HepG2 (cell line): Measurements from ENCODE around the gene TMTC3. TPM values are rescaled to one million over a fixed set of nuclear protein-coding genes. Genes with fewer than 3 reads are reported as not detected.

Source experiments
- ATAC-seq: fragments of 200-7000 bp; cut with Tn5 transposase; 3 replicates; pipeline ENCODE4 v1.9.1; 2020; ENCODE audit warnings: mild to moderate bottlenecking, moderate library complexity
- BruUV-seq: library from RNA; stranded (reverse); fragments of 400-500 nt; replicated peaks from 2 replicates; lab custom pipeline; 2021; lab: Mats Ljungman, UMichigan
- CTCF ChIA-PET: fragments of 300-600 bp; formaldehyde crosslinking; extraction: SDS; loops from one replicate; lab custom pipeline; 2021; ENCODE audit warnings: low total read pairs, inconsistent platforms, low intra/inter-chr PET ratio; lab: Yijun Ruan, JAX
- POLR2A ChIA-PET: fragments of 350-600 bp; sonication (Branson Sonifier 250); formaldehyde crosslinking; loops from one replicate; lab custom pipeline; 2020; ENCODE audit warnings: antibody characterized with exemption, inconsistent platforms; lab: Yijun Ruan, JAX
- DNase-seq: peaks from one replicate; pipeline ENCODE4 v3.0.0-alpha.2; 2015; ENCODE audit warnings: low spot score
- FAIRE-seq: peaks from 3 replicates; lab custom pipeline; 2011; peaks lifted over from hg19 to GRCh38; lab: Jason Lieb, UNC
- H2AFZ ChIP-seq: one replicate; pipeline ENCODE4 v1.6.1; 2011; ENCODE audit warnings: low read length, inconsistent platforms
- H3K27ac ChIP-seq: fragments of 300-600 bp; 3 replicates; pipeline ENCODE4 v1.8.0; 2011; ENCODE audit warnings: mixed run types, mild to moderate bottlenecking, mixed read lengths, low read length, inconsistent platforms; ENCODE audit not compliant: insufficient read depth; ENCODE audit errors: extremely low read length
- H3K27me3 ChIP-seq, 2 experiments: fragments of 200-600 bp in 1 of 2; 2 replicates in 1 of 2; 3 replicates in 1 of 2; pipeline versions ENCODE4 v1.6.0 to v1.8.0; 2011; ENCODE audit warnings: low read length in 2 of 2, mild to moderate bottlenecking in 2 of 2, moderate library complexity in 2 of 2, inconsistent platforms in 1 of 2; ENCODE audit not compliant: insufficient read depth in 2 of 2, control insufficient read depth in 1 of 2
- H3K36me3 ChIP-seq, 2 experiments: fragments of 200-600 bp in 1 of 2; replicated peaks in 1 of 2; 2 replicates in 1 of 2; 3 replicates in 1 of 2; pipeline versions ENCODE4 v1.5.1 to v1.8.0; 2011; ENCODE audit warnings: low read length in 2 of 2, inconsistent platforms in 1 of 2; ENCODE audit not compliant: insufficient read depth in 2 of 2, control insufficient read depth in 1 of 2
- H3K4me1 ChIP-seq: 2 replicates; pipeline ENCODE4 v1.5.1; 2012; ENCODE audit warnings: low read length, inconsistent platforms; ENCODE audit not compliant: insufficient read depth
- H3K4me2 ChIP-seq: 2 replicates; pipeline ENCODE4 v1.6.0; 2011; ENCODE audit warnings: low read depth, low read length, inconsistent platforms
- H3K4me3 ChIP-seq, 3 experiments: fragments of 200-600 bp in 1 of 3; sonication (generic), shearing (Covaris generic) in 1 of 3; replicated peaks in 1 of 3; 2 replicates each; pipeline ENCODE4 v1.5.1; 2011 to 2016; ENCODE audit warnings: low read length in 3 of 3, inconsistent platforms in 2 of 3, low read depth in 2 of 3, mild to moderate bottlenecking in 2 of 3, control low read depth in 1 of 3, mixed read lengths in 1 of 3; ENCODE audit not compliant: insufficient read depth in 1 of 3
- H3K79me2 ChIP-seq: one replicate; pipeline ENCODE4 v1.6.1; 2011; ENCODE audit warnings: low read length, inconsistent platforms; ENCODE audit not compliant: insufficient read depth
- H3K9ac ChIP-seq: 2 replicates; pipeline ENCODE4 v1.6.0; 2011; ENCODE audit warnings: mild to moderate bottlenecking, low read depth, low read length, inconsistent platforms; ENCODE audit not compliant: insufficient read depth
- H3K9me3 ChIP-seq: 2 replicates; pipeline ENCODE4 v1.5.1; 2012; ENCODE audit warnings: mild to moderate bottlenecking, low read length
- H4K20me1 ChIP-seq: 2 replicates; pipeline ENCODE4 v1.6.0; 2011; ENCODE audit warnings: inconsistent platforms, mild to moderate bottlenecking, low read length, moderate library complexity; ENCODE audit not compliant: insufficient read depth
- BCL6 ChIP-seq: IDR thresholded peaks from 2 replicates; pipeline ENCODE4 v1.6.1; 2016; ENCODE audit warnings: missing genetic modification reagents, missing compliant biosample characterization
- ERF ChIP-seq: IDR thresholded peaks from 2 replicates; pipeline ENCODE4 v1.6.1; 2018; ENCODE audit warnings: missing biosample characterization, missing genetic modification reagents
- NPAS2 ChIP-seq: sonication (generic); formaldehyde crosslinking; IDR thresholded peaks from 2 replicates; pipeline ENCODE4 v1.8.0; 2022; ENCODE audit warnings: mild to moderate bottlenecking, missing genetic modification reagents, borderline replicate concordance
- PTBP1 ChIP-seq: fragments of 200-400 bp; formaldehyde crosslinking; IDR thresholded peaks from 2 replicates; pipeline ENCODE4 v1.6.1; 2018; ENCODE audit warnings: low read length, low read depth; ENCODE audit not compliant: poor library complexity, severe bottlenecking
- SIN3A ChIP-seq: IDR thresholded peaks from 2 replicates; pipeline ENCODE4 v1.6.1; 2011; ENCODE audit warnings: low read depth, mild to moderate bottlenecking, control low read depth, low read length, borderline replicate concordance
- SNAPC2 ChIP-seq: sonication (generic); formaldehyde crosslinking; IDR thresholded peaks from 2 replicates; pipeline ENCODE4 v1.8.1; 2022; ENCODE audit warnings: mild to moderate bottlenecking, missing genetic modification reagents
- ZNF331 ChIP-seq: sonication (generic); formaldehyde crosslinking; IDR thresholded peaks from 2 replicates; pipeline ENCODE4 v1.4.0; 2020; ENCODE audit warnings: missing genetic modification reagents
- ZNF672 ChIP-seq: sonication (generic); formaldehyde crosslinking; IDR thresholded peaks from 2 replicates; pipeline ENCODE4 v1.8.1; 2022; ENCODE audit warnings: missing genetic modification reagents
- WGBS: methylation state at CpG from one replicate; pipeline ENCODE4 v1.1.6; 2017; ENCODE audit warnings: low lambda C conversion rate; 5-methylcytosine and 5-hydroxymethylcytosine counted together
- in situ Hi-C: cut with HindIII; loops from 2 replicates; pipeline ENCODE4 v1.10.0; 2017; ENCODE audit warnings: low pct_unique_long_range_greater_than_20kb; ENCODE audit not compliant: extremely low pct_ligation_motif_present
- intact Hi-C: fragments of 100-400 bp; cut with micrococcal nuclease; formaldehyde crosslinking; loops from one replicate; pipeline ENCODE4 v1.10.0; 2022; ENCODE audit not compliant: unreplicated experiment
- polyA plus RNA-seq, 8 experiments: library from polyadenylated mRNA; depleted of rRNA in 3 of 8; stranded (reverse) in 7 of 8; unstranded in 1 of 8; fragments of >200 nt; fragmentation: Illumina TruSeq in 4 of 8; extraction: Trizol in 4 of 8; gene quantifications; 2 replicates each; pipeline versions ENCODE4 v1.2.1 to v1.2.3, GENCODE V29; 2011 to 2016; ENCODE audit warnings: low read depth in 4 of 8, missing spikeins in 1 of 8, mixed read lengths in 1 of 8; ENCODE audit not compliant: insufficient read depth in 1 of 8
- total RNA-seq, 5 experiments: library from RNA; depleted of rRNA; stranded (reverse); fragments of >200 nt; fragmentation: Illumina TruSeq; extraction: Trizol; gene quantifications; 2 replicates each; pipeline ENCODE4 v1.2.3, GENCODE V29; 2016; ENCODE audit warnings: low read depth in 1 of 5
- TF ChIP-seq, protein P1 (sequence below): sonication (generic); formaldehyde crosslinking; IDR thresholded peaks from 2 replicates; pipeline ENCODE4 v1.8.1; 2023; ENCODE audit warnings: mild to moderate bottlenecking, inconsistent platforms, moderate library complexity, missing genetic modification reagents, borderline replicate concordance
- TF ChIP-seq, protein P2 (sequence below): sonication (generic); formaldehyde crosslinking; IDR thresholded peaks from 2 replicates; pipeline ENCODE4 v1.4.0; 2020; ENCODE audit warnings: missing genetic modification reagents, low read depth, mild to moderate bottlenecking, borderline replicate concordance
- TF ChIP-seq, protein P3 (sequence below): sonication (generic); formaldehyde crosslinking; IDR thresholded peaks from 2 replicates; pipeline ENCODE4 v1.8.0; 2022; ENCODE audit warnings: mild to moderate bottlenecking, missing genetic modification reagents; ENCODE audit not compliant: insufficient replicate concordance

Gene TMTC3
- total and polyA plus RNA-seq, 2 of the 13 experiments (the other 11 are each of a cell fraction or from before 2014, with no cell fraction given), result 6.3 to 22.5 TPM

DNA sequence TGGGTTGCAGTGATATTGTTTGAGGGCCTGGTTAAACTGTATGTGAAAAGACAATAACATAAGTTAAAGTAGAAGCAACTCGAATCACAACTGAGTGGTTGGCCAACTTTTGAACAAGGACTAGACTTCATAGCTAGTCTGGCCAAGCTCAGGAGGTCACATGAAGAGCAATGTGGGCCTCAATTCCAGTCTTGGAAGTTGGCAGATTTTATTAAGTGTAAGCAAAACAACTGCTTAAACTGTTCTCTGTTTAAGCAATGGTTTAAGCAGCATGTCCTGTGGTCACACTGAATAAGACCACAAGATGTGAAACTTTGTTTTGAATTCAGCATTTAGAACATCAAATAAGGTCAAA lies 100.4 kb downstream of the TMTC3 start:
- no peak for TF ChIP-seq PTBP1
- no peak for TF ChIP-seq ZNF331 (CRISPR knock-in tag)
- TF ChIP-seq, protein P1, sequence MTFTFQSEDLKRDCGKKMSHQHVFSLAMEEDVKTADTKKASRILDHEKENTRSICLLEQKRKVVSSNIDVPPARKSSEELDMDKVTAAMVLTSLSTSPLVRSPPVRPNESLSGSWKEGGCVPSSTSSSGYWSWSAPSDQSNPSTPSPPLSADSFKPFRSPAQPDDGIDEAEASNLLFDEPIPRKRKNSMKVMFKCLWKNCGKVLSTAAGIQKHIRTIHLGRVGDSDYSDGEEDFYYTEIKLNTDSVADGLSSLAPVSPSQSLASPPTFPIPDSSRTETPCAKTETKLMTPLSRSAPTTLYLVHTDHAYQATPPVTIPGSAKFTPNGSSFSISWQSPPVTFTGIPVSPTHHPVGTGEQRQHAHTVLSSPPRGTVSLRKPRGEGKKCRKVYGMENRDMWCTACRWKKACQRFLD (CRISPR knock-in tag), result no peak
- TF ChIP-seq SNAPC2 (CRISPR knock-in tag), result no peak
- no peak for TF ChIP-seq NPAS2 (CRISPR knock-in tag)
- TF ChIP-seq, protein P2, sequence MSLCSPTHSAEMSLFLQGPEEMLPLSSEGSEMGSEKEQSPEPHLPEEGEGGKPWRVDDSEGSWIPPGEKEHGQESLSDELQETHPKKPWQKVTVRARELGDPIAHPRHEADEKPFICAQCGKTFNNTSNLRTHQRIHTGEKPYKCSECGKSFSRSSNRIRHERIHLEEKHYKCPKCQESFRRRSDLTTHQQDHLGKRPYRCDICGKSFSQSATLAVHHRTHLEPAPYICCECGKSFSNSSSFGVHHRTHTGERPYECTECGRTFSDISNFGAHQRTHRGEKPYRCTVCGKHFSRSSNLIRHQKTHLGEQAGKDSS (CRISPR knock-in tag), result no peak
- intact Hi-C loops (no loop called here), in situ Hi-C loops (no loop called here)
- Histone ChIP-seq H3K79me2 (no peaks in the 10 kb centered on the region), H3K4me2 (no peak overlapping the region), H3K27me3 (no peaks in the 10 kb centered on the region), H3K27ac (no peak overlapping the region), H3K4me1 (no peaks in the 10 kb centered on the region), H3K9me3 (no peaks in the 10 kb centered on the region), H3K9ac (no peak overlapping the region), H2AFZ (no peak overlapping the region), H3K4me3 (no peak overlapping the region), H4K20me1 (no peaks in the 10 kb centered on the region), H3K36me3 (no peaks in the 10 kb centered on the region)
- DNase-seq, result no peak
- FAIRE-seq, result no peak
- ChIA-PET POLR2A (no interaction called here), CTCF (no interaction called here)
- BruUV-seq, result no TSS peak
- no peak for ATAC-seq
- 0% methylated on average over 1 of the region's 1 CpG for WGBS

DNA sequence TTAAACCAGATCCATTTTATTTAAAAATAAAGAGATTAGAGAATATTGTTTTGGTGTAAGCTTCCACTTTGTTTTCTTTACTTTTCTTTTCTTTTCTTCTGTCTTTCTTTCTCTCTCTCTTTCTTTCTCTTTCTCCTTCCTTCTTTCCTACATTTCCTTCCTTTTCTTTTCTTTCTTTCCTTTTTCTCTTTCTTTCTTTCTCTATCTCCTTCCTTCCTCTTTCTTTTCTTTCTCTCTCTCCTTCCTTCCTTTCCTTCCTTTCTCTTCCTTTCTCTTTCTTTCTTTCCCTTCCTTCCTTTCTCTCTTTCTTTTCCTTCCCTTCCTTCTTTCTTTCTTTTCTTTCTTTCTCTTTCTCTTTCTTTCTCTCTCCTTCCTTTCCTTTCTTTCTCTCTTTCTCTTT lies 100.8 kb downstream of the TMTC3 start:
- H3K79me2 ChIP-seq, result no peaks in the 10 kb centered on the region
- DNase-seq, result no peak
- CTCF ChIA-PET, result no interaction called here
- no peaks in the 10 kb centered on the region for H3K27me3 ChIP-seq
- TF ChIP-seq ZNF672 (CRISPR knock-in tag) (no peak), SIN3A (no peak), ERF (no peak), BCL6 (CRISPR knock-in tag) (no peak)
- TF ChIP-seq, protein P3, sequence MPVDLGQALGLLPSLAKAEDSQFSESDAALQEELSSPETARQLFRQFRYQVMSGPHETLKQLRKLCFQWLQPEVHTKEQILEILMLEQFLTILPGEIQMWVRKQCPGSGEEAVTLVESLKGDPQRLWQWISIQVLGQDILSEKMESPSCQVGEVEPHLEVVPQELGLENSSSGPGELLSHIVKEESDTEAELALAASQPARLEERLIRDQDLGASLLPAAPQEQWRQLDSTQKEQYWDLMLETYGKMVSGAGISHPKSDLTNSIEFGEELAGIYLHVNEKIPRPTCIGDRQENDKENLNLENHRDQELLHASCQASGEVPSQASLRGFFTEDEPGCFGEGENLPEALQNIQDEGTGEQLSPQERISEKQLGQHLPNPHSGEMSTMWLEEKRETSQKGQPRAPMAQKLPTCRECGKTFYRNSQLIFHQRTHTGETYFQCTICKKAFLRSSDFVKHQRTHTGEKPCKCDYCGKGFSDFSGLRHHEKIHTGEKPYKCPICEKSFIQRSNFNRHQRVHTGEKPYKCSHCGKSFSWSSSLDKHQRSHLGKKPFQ (CRISPR knock-in tag), result no peak
- TF ChIP-seq, all 625 proteins: peak for 0
- FAIRE-seq, result no peak
- H3K27ac ChIP-seq, result no peak overlapping the region
- no peaks in the 10 kb centered on the region for H4K20me1 ChIP-seq
- in situ Hi-C loops (no loop called here), intact Hi-C loops (no loop called here)
- H3K4me1 ChIP-seq, result no peaks in the 10 kb centered on the region
- H3K4me3 ChIP-seq, result no peak overlapping the region
- H2AFZ ChIP-seq, result no peak overlapping the region
- H3K36me3 ChIP-seq, result no peaks in the 10 kb centered on the region
- no peak overlapping the region for H3K4me2 ChIP-seq
- no TSS peak for BruUV-seq
- no peak for ATAC-seq
- no peak overlapping the region for H3K9ac ChIP-seq
- no peaks in the 10 kb centered on the region for H3K9me3 ChIP-seq
- POLR2A ChIA-PET, result no interaction called here
